ENCODE measurements around the gene TBC1D8B.
"Not testable (repeated sequence)": the region's sequence is repeated elsewhere in the genome, so short reads cannot be mapped to it uniquely, and the experiment has no call there.

TBC1D8B gene

GRCh38 chrX:106802388-106803275, at the start of gene TBC1D8B:
TBC1D8B (plus strand) TSS chrX:106802673; CDS start chrX:106802854, 181 bp downstream.
- Mint-ChIP-seq H3K27me3 (peaks cover 14% of the 10 kb centered on the region), H3K27ac (no peak within 1 kb of the TSS), H3K4me3 (peak within 1 kb of the TSS; percentile 97), H3K4me1 (ENCODE audit: low read depth) (peaks cover 5% of the 10 kb centered on the region), H3K36me3 (no peaks in the 10 kb centered on the region), H3K9me3 (ENCODE audit: low read depth) (no peaks in the 10 kb centered on the region)

GRCh38 chrX:106769288-106769687, 33.2 kb upstream of the TBC1D8B start:
- H3K27me3 Mint-ChIP-seq; H3K4me1 Mint-ChIP-seq (ENCODE audit: low read depth); H3K4me3 Mint-ChIP-seq; H3K36me3 Mint-ChIP-seq; H3K27ac Mint-ChIP-seq; H3K9me3 Mint-ChIP-seq (ENCODE audit: low read depth): not testable (repeated sequence)

- no peak overlapping the region for H3K27ac Mint-ChIP-seq
- H3K9me3 Mint-ChIP-seq (ENCODE audit: low read depth) = no peaks in the 10 kb centered on the region
Measured at GRCh38 chrX:106774981-106775380, 27.5 kb upstream of the TBC1D8B start.

GRCh38 chrX:106780264-106780663, 22.2 kb upstream of the TBC1D8B start:
- H3K4me3 Mint-ChIP-seq = no peak overlapping the region

More at GRCh38 chrX:106774981-106775380, 27.5 kb upstream of the TBC1D8B start:
- peaks cover 5% of the 10 kb centered on the region for H3K27me3 Mint-ChIP-seq
- H3K4me3 Mint-ChIP-seq = no peak overlapping the region
- no peaks in the 10 kb centered on the region for H3K36me3 Mint-ChIP-seq
- no peaks in the 10 kb centered on the region for H3K4me1 Mint-ChIP-seq (ENCODE audit: low read depth)

GRCh38 chrX:106780664-106781377, 21.7 kb upstream of the TBC1D8B start:
- Mint-ChIP-seq H3K4me3 (no peak overlapping the region), H3K27ac (no peak overlapping the region), H3K27me3 (peaks cover 6% of the 10 kb centered on the region), H3K9me3 (ENCODE audit: low read depth) (no peaks in the 10 kb centered on the region), H3K4me1 (ENCODE audit: low read depth) (no peaks in the 10 kb centered on the region), H3K36me3 (no peaks in the 10 kb centered on the region)

More at GRCh38 chrX:106780264-106780663, 22.2 kb upstream of the TBC1D8B start:
- no peaks in the 10 kb centered on the region for H3K4me1 Mint-ChIP-seq (ENCODE audit: low read depth)
- H3K36me3 Mint-ChIP-seq = no peaks in the 10 kb centered on the region
- H3K27me3 Mint-ChIP-seq = peaks cover 4% of the 10 kb centered on the region
- no peak overlapping the region for H3K27ac Mint-ChIP-seq
- H3K9me3 Mint-ChIP-seq (ENCODE audit: low read depth) = no peaks in the 10 kb centered on the region

GRCh38 chrX:106783716-106784115, 18.8 kb upstream of the TBC1D8B start:
- no peaks in the 10 kb centered on the region for H3K9me3 Mint-ChIP-seq (ENCODE audit: low read depth)
- no peak overlapping the region for H3K27ac Mint-ChIP-seq
- no peaks in the 10 kb centered on the region for H3K4me1 Mint-ChIP-seq (ENCODE audit: low read depth)
- no peaks in the 10 kb centered on the region for H3K36me3 Mint-ChIP-seq
- no peak overlapping the region for H3K4me3 Mint-ChIP-seq
- H3K27me3 Mint-ChIP-seq = peaks cover 8% of the 10 kb centered on the region

GRCh38 chrX:106791495-106791894, 11.0 kb upstream of the TBC1D8B start:
- Mint-ChIP-seq H3K36me3 (no peaks in the 10 kb centered on the region), H3K4me1 (ENCODE audit: low read depth) (no peaks in the 10 kb centered on the region), H3K4me3 (no peak overlapping the region), H3K9me3 (ENCODE audit: low read depth) (no peaks in the 10 kb centered on the region), H3K27ac (no peak overlapping the region), H3K27me3 (peaks cover 2% of the 10 kb centered on the region)

GRCh38 chrX:106802063-106802387, 448 bp upstream of the TBC1D8B start:
- Mint-ChIP-seq H3K4me3 (peak overlapping the region; percentile 97), H3K4me1 (ENCODE audit: low read depth) (peaks cover 5% of the 10 kb centered on the region), H3K27me3 (peaks cover 14% of the 10 kb centered on the region), H3K27ac (no peak overlapping the region), H3K36me3 (no peaks in the 10 kb centered on the region), H3K9me3 (ENCODE audit: low read depth) (no peaks in the 10 kb centered on the region)

GRCh38 chrX:106811131-106811910, 8.8 kb downstream of the TBC1D8B start:
- H3K9me3 Mint-ChIP-seq (ENCODE audit: low read depth) = no peaks in the 10 kb centered on the region
- no peak overlapping the region for H3K4me3 Mint-ChIP-seq
- no peaks in the 10 kb centered on the region for H3K36me3 Mint-ChIP-seq
- peaks cover 2% of the 10 kb centered on the region for H3K27me3 Mint-ChIP-seq
- H3K27ac Mint-ChIP-seq = no peak overlapping the region
- no peaks in the 10 kb centered on the region for H3K4me1 Mint-ChIP-seq (ENCODE audit: low read depth)

- H3K27me3 Mint-ChIP-seq = not testable (repeated sequence)
Measured at GRCh38 chrX:106812930-106813329, 10.5 kb downstream of the TBC1D8B start.

GRCh38 chrX:106814093-106814492, 11.6 kb downstream of the TBC1D8B start:
- not testable (repeated sequence) for H3K9me3 Mint-ChIP-seq (ENCODE audit: low read depth); H3K27ac Mint-ChIP-seq; H3K4me3 Mint-ChIP-seq; H3K36me3 Mint-ChIP-seq; H3K27me3 Mint-ChIP-seq; H3K4me1 Mint-ChIP-seq (ENCODE audit: low read depth)

More at GRCh38 chrX:106812930-106813329, 10.5 kb downstream of the TBC1D8B start:
- not testable (repeated sequence) for H3K36me3 Mint-ChIP-seq; H3K4me3 Mint-ChIP-seq; H3K9me3 Mint-ChIP-seq (ENCODE audit: low read depth); H3K27ac Mint-ChIP-seq; H3K4me1 Mint-ChIP-seq (ENCODE audit: low read depth)

- H3K36me3 Mint-ChIP-seq = no peaks in the 10 kb centered on the region
- no peak overlapping the region for H3K27ac Mint-ChIP-seq
- H3K4me3 Mint-ChIP-seq = no peak overlapping the region
- no peaks in the 10 kb centered on the region for H3K27me3 Mint-ChIP-seq
- H3K9me3 Mint-ChIP-seq (ENCODE audit: low read depth) = no peaks in the 10 kb centered on the region
- no peaks in the 10 kb centered on the region for H3K4me1 Mint-ChIP-seq (ENCODE audit: low read depth)
Measured at GRCh38 chrX:106862972-106863688, 60.7 kb downstream of the TBC1D8B start.

GRCh38 chrX:106863697-106864096, 61.2 kb downstream of the TBC1D8B start:
- Mint-ChIP-seq H3K36me3 (no peaks in the 10 kb centered on the region), H3K9me3 (ENCODE audit: low read depth) (no peaks in the 10 kb centered on the region), H3K27ac (no peak overlapping the region)

GRCh38 chrX:106872796-106873195, 70.3 kb downstream of the TBC1D8B start:
- not testable (repeated sequence) for H3K27me3 Mint-ChIP-seq; H3K4me1 Mint-ChIP-seq (ENCODE audit: low read depth); H3K36me3 Mint-ChIP-seq; H3K9me3 Mint-ChIP-seq (ENCODE audit: low read depth); H3K4me3 Mint-ChIP-seq; H3K27ac Mint-ChIP-seq

More at GRCh38 chrX:106863697-106864096, 61.2 kb downstream of the TBC1D8B start:
- Mint-ChIP-seq H3K4me1 (ENCODE audit: low read depth) (no peaks in the 10 kb centered on the region), H3K27me3 (no peaks in the 10 kb centered on the region), H3K4me3 (no peak overlapping the region)
